Testis (tissue), 2 donors: ENCODE results near the gene COL5A1.

ENCODE experiments used
- CTCF ChIP-seq, 3 experiments: fragments of 450-650 bp in 2 of 3; fragments of 200-600 bp in 1 of 3; sonication (generic) in 1 of 3; IDR thresholded peaks; one replicate each; pipeline ENCODE4 v1.5.1; 2016 to 2019; ENCODE audit warnings: antibody characterized with exemption in 3 of 3, mild to moderate bottlenecking in 2 of 3, moderate library complexity in 1 of 3
- POLR2A ChIP-seq: fragments of 450-650 bp; IDR thresholded peaks from one replicate; pipeline ENCODE4 v1.6.1; 2017; ENCODE audit warnings: antibody characterized with exemption, mild to moderate bottlenecking, moderate library complexity

- TF ChIP-seq POLR2A (no peak), CTCF (IDR thresholded peaks at IDR 0.05) (no peak)
These were observed 185.0 kb downstream of the COL5A1 start for GRCh38 chr9:134826336-134827285.
